Hepatocyte (in vitro differentiated cells): ENCODE results near the gene SBNO1. TPM values are rescaled to one million over a fixed set of nuclear protein-coding genes. Genes with fewer than 3 reads are reported as not detected.
A peak's percentile ranks its signal among the peaks of the same experiment; 100 is the strongest.

ENCODE experiments used
- DNase-seq: peaks from one replicate; pipeline ENCODE4 v3.0.0-alpha.2; 2016; ENCODE audit warnings: low spot score
- H2AFZ ChIP-seq: fragments of 200-600 bp; sonication (generic); 2 replicates; pipeline ENCODE4 v1.6.0; 2016; ENCODE audit warnings: antibody characterized with exemption, mild to moderate bottlenecking
- H3K27ac ChIP-seq: fragments of 200-600 bp; sonication (generic); 2 replicates; pipeline ENCODE4 v1.5.1; 2016; ENCODE audit warnings: mild to moderate bottlenecking
- H3K27me3 ChIP-seq: fragments of 200-600 bp; sonication (generic); 2 replicates; pipeline ENCODE4 v1.6.1; 2016
- H3K36me3 ChIP-seq: fragments of 200-600 bp; sonication (generic); replicated peaks from 2 replicates; pipeline ENCODE4 v1.5.1; 2016; ENCODE audit warnings: low read depth; ENCODE audit not compliant: insufficient read depth
- H3K4me1 ChIP-seq: fragments of 200-600 bp; sonication (generic); 2 replicates; pipeline ENCODE4 v1.5.1; 2016; ENCODE audit warnings: mild to moderate bottlenecking, moderate library complexity; ENCODE audit not compliant: insufficient read depth
- H3K4me2 ChIP-seq: fragments of 200-600 bp; sonication (generic); 2 replicates; pipeline ENCODE4 v1.6.0; 2016
- H3K4me3 ChIP-seq: fragments of 200-600 bp; sonication (generic); 2 replicates; pipeline ENCODE4 v1.5.1; 2016; ENCODE audit warnings: mild to moderate bottlenecking
- H3K79me2 ChIP-seq: fragments of 200-600 bp; sonication (generic); 2 replicates; pipeline ENCODE4 v1.6.0; 2017; ENCODE audit warnings: mild to moderate bottlenecking
- H3K9me2 ChIP-seq: fragments of 200-600 bp; sonication (generic); replicated peaks from 2 replicates; pipeline ENCODE4 v1.6.0; 2017; ENCODE audit warnings: mild to moderate bottlenecking; ENCODE audit not compliant: insufficient read depth
- H3K9me3 ChIP-seq: fragments of 200-600 bp; sonication (generic); 2 replicates; pipeline ENCODE4 v1.5.1; 2016; ENCODE audit warnings: low read depth, mild to moderate bottlenecking
- H4K20me1 ChIP-seq: fragments of 200-600 bp; sonication (generic); 2 replicates; pipeline ENCODE4 v1.6.0; 2016; ENCODE audit warnings: mild to moderate bottlenecking; ENCODE audit not compliant: insufficient read depth, poor library complexity, severe bottlenecking
- EZH2 ChIP-seq: fragments of 200-600 bp; sonication (generic); IDR thresholded peaks from 2 replicates; pipeline ENCODE4 v1.6.1; 2016; ENCODE audit warnings: antibody characterized with exemption, mild to moderate bottlenecking, borderline replicate concordance
- EZH2phosphoT487 ChIP-seq: fragments of 200-600 bp; sonication (generic); IDR thresholded peaks from one replicate; pipeline ENCODE4 v1.6.1; 2018; ENCODE audit warnings: antibody characterized with exemption, mild to moderate bottlenecking, low read depth, moderate library complexity; ENCODE audit not compliant: unreplicated experiment, severe bottlenecking
- WGBS: methylation state at CpG from one replicate; pipeline ENCODE4 v1.1.6; 2016; ENCODE audit warnings: low lambda C conversion rate; ENCODE audit errors: missing lambda C conversion rate; 5-methylcytosine and 5-hydroxymethylcytosine counted together
- polyA plus RNA-seq: library from polyadenylated mRNA; unstranded; fragments of >200 nt; fragmentation: Nextera tagmentation; extraction: Ambion mirVana; gene quantifications from 2 replicates; pipeline ENCODE4 v1.2.1, GENCODE V29; 2016
- total RNA-seq: library from RNA; depleted of rRNA; stranded (reverse); fragments of >200 nt; gene quantifications from 2 replicates; pipeline ENCODE4 v1.2.3, GENCODE V29; 2014
- TF ChIP-seq, protein P1 (sequence below): fragments of 200-600 bp; sonication (generic); IDR thresholded peaks from 2 replicates; pipeline ENCODE4 v1.5.1; 2016; ENCODE audit warnings: antibody characterized with exemption, mild to moderate bottlenecking; ENCODE audit not compliant: poor library complexity

The SBNO1 gene
- total and polyA plus RNA-seq, 2 experiments from 2014 or later = 13.4 to 28.9 TPM

DNA sequence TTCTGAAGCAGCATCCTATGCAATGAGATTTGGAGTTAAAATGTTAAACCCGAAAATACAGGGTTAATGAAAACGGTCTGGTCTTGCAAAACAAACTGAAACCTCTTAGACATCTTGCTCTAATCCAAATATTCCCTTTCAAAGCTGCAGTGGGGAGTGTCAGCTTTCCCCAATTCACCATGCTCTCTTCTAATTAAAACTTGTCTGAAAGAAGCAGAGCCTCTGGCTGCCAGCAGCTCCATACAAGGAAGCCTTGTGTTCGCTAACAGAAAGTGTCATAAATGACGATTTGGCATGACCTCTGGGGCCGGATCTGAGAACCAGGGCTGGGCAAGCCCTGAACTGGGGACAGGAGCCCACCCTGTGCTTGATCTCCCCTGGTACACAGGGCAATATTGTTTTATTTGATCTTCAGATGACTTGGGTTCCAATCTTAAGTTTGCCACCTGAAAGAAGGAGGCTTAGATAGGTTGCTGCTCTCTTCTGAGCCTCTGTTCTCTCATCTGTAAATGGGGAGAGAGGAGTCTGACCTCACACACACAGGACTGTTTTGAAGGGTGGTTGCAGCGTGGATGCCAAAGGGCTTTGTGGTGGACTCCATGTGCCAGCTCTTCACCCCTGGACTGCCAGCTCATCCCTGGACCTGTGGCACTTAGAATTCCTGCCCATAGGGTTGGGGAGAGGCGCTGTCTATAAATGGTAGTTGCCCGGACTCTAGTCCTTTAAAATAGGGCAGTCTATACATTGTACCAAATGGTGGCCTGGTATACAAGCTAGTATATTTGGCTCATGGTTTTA is 27.1 kb upstream of the SBNO1 start:
- TF ChIP-seq EZH2phosphoT487 = no peak
- TF ChIP-seq, protein P1, sequence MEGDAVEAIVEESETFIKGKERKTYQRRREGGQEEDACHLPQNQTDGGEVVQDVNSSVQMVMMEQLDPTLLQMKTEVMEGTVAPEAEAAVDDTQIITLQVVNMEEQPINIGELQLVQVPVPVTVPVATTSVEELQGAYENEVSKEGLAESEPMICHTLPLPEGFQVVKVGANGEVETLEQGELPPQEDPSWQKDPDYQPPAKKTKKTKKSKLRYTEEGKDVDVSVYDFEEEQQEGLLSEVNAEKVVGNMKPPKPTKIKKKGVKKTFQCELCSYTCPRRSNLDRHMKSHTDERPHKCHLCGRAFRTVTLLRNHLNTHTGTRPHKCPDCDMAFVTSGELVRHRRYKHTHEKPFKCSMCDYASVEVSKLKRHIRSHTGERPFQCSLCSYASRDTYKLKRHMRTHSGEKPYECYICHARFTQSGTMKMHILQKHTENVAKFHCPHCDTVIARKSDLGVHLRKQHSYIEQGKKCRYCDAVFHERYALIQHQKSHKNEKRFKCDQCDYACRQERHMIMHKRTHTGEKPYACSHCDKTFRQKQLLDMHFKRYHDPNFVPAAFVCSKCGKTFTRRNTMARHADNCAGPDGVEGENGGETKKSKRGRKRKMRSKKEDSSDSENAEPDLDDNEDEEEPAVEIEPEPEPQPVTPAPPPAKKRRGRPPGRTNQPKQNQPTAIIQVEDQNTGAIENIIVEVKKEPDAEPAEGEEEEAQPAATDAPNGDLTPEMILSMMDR = no peak
- no peak for TF ChIP-seq EZH2
- 95% methylated on average over 8 of the region's 8 CpGs for WGBS
- peaks cover 81% of the 10 kb centered on the region for H3K79me2 ChIP-seq
- H3K4me3 ChIP-seq = no peak overlapping the region
- H3K27me3 ChIP-seq = no peaks in the 10 kb centered on the region
- no peaks in the 10 kb centered on the region for H3K9me2 ChIP-seq
- no peaks in the 10 kb centered on the region for H3K36me3 ChIP-seq
- H4K20me1 ChIP-seq = peaks cover 6% of the 10 kb centered on the region
- H3K9me3 ChIP-seq = no peaks in the 10 kb centered on the region
- H3K4me1 ChIP-seq = peaks cover 21% of the 10 kb centered on the region
- no peak overlapping the region for H2AFZ ChIP-seq
- H3K4me2 ChIP-seq = no peak overlapping the region
- no peak overlapping the region for H3K27ac ChIP-seq
- DNase-seq = no peak

DNA sequence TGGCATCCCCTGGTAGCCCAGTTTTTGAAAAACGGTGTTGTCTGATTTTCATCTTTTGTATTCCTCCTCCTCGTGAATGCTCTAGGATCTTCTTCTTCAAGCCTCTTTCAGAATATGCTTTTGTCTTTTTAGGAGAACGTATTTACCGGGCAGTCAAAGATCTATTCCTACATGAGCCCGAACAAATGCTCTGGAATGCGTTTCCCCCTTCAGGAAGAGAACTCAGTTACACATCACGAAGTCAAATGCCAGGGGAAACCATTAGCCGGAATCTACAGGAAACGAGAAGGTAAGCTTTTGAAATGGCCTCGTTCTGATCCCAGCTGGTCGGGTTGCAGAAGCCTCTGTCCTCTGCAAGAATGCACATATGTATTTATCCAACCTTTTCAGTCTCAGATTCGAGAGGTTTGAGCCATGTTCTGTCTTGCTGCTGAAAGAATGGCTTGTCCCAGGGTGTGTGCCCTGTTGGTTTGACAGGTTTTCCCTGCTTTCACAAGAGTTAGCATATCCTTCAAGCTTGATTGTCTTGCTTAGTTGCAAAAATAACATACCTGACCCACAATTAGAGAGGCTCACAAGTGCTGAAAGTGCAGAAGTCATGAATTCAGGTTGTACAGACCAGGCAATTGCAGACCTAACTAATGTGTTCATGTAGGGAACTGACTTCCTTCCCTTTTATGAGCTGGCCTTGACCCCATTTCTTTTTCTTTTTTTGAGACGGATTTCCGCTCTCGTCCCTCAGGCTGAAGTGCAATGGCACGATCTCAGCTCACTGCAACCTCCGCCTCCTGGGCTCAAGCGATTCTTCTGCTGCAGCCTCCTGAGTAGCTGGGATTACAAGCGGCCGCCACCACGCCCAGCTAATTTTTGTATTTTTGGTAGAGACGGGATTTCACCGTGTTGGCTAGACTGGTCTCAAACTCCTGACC is 26.1 kb upstream of the SBNO1 start:
- peak overlapping the region; percentile 98 for H3K4me2 ChIP-seq
- no peak for TF ChIP-seq EZH2
- no peak for TF ChIP-seq EZH2phosphoT487
- TF ChIP-seq, protein P1 = no peak
- H3K4me1 ChIP-seq = peaks cover 21% of the 10 kb centered on the region
- H3K27me3 ChIP-seq = no peaks in the 10 kb centered on the region
- H3K9me3 ChIP-seq = no peaks in the 10 kb centered on the region
- peak overlapping the region; percentile 85 for H3K27ac ChIP-seq
- no peaks in the 10 kb centered on the region for H3K9me2 ChIP-seq
- DNase-seq = no peak
- H3K79me2 ChIP-seq = peaks cover 81% of the 10 kb centered on the region
- no peaks in the 10 kb centered on the region for H3K36me3 ChIP-seq
- WGBS = 76% methylated on average over 23 of the region's 23 CpGs
- H3K4me3 ChIP-seq = no peak overlapping the region
- H2AFZ ChIP-seq = no peak overlapping the region
- peaks cover 6% of the 10 kb centered on the region for H4K20me1 ChIP-seq

DNA sequence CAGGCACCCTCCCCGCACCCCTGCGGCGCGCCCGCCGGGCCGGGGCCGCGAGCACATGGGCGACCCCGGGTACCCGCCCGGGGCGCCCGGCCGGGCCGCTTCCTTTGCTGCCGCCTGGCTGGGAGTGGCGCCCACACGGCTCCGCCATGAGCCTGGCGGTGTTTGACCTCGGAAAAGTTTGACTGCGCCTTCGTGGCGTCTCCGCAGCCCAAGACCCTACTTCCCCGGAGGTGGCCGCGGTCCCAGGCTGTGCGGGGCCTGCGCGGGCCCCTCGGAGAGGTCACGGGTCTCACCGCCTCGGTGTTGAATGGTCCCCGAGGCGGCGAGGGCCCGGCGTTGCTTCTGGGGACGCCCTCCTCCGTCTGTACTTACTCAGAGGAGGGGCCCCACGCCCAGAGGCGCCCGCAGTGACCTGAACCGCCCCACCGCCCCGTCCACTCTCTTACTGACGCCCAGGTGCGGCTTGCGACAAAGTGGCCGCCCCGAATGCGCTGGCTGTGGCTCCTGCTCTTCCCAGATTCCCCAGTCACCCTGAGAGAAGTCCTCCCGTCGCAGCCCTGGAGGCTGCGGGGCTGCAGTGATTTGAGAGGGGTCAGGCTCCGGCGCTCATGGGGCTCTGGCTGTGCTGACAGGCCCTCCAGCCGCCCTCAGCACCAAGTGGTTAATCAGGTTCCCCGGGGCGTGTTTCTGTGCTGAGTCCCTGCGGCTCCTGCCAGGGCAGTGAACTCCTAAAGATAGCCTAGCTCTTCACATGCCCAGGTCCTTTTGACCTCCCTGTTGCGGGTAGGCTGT is 25.1 kb upstream of the SBNO1 start:
- Histone ChIP-seq H3K27me3 (no peaks in the 10 kb centered on the region), H3K4me3 (peak overlapping the region; percentile 70), H4K20me1 (peaks cover 6% of the 10 kb centered on the region), H3K9me3 (no peaks in the 10 kb centered on the region), H3K9me2 (no peaks in the 10 kb centered on the region), H3K4me2 (peak overlapping the region; percentile 98), H2AFZ (peak overlapping the region; percentile 68), H3K79me2 (peaks cover 80% of the 10 kb centered on the region), H3K27ac (peak overlapping the region; percentile 85), H3K4me1 (peaks cover 21% of the 10 kb centered on the region), H3K36me3 (no peaks in the 10 kb centered on the region)
- peak; percentile 72 for DNase-seq
- TF ChIP-seq EZH2phosphoT487 (no peak), EZH2 (no peak)
- TF ChIP-seq, protein P1 = no peak
- WGBS = 6% methylated on average over 43 of the region's 66 CpGs
